Pancreas (tissue), 10 donors: ENCODE data around the gene ME1. TPM values are rescaled to one million over a fixed set of nuclear protein-coding genes. Genes with fewer than 3 reads are reported as not detected.

Source experiments
- ATAC-seq, 4 donors: fragments of 200-7000 bp; cut with Tn5 transposase; one replicate each; pipeline versions ENCODE4 v1.8.0 to v1.9.1; 2020; ENCODE audit warnings: mild to moderate bottlenecking in 4 of 4, moderate library complexity in 4 of 4
- DNase-seq, 6 donors: peaks; one replicate each; pipeline ENCODE4 v3.0.0-alpha.2; 2020
- FAIRE-seq: peaks from 2 replicates; lab custom pipeline; 2012; peaks lifted over from hg19 to GRCh38; lab: Jason Lieb, UNC
- H3K27ac ChIP-seq, 4 donors: fragments of 200-600 bp; sonication (generic); 1 replicate in 3 of 4; 2 replicates in 1 of 4; pipeline versions ENCODE4 v1.5.0 to v1.8.0; 2020
- H3K27me3 ChIP-seq, 4 donors: fragments of 200-600 bp; one replicate each; pipeline ENCODE4 v1.8.0; 2021
- H3K36me3 ChIP-seq, 3 donors: fragments of 200-600 bp; sonication (generic) in 1 of 3; one replicate each; pipeline versions ENCODE4 v1.5.0 to v1.8.0; 2020 to 2021
- H3K4me1 ChIP-seq, 3 donors: fragments of 200-600 bp; one replicate each; pipeline ENCODE4 v1.8.0; 2021
- H3K4me3 ChIP-seq, 4 donors: fragments of 200-600 bp; sonication (generic) in 2 of 4; one replicate each; pipeline versions ENCODE4 v1.5.0 to v1.8.0; 2020 to 2021
- H3K9me3 ChIP-seq, 4 donors: fragments of 200-600 bp; one replicate each; pipeline ENCODE4 v1.8.0; 2021
- CTCF ChIP-seq, 4 donors: fragments of 200-600 bp; sonication (generic) in 3 of 4; IDR thresholded peaks; one replicate each; pipeline versions ENCODE4 v1.5.0 to v1.8.0; 2021; ENCODE audit warnings: antibody characterized with exemption in 4 of 4
- whole genome bisulfite sequencing, 2 donors: extraction: QIAGEN DNeasy Blood & Tissue Kit; methylation state at CpG; one replicate each; pipeline ENCODE4 v1.1.7; 2013; 5-methylcytosine and 5-hydroxymethylcytosine counted together
- intact Hi-C, 3 donors: fragments of 100-400 bp; cut with DNase I; formaldehyde crosslinking; loops; one replicate each; pipeline versions ENCODE4 v1.11.1 to v1.14.2; 2022
- polyA plus RNA-seq, 2 donors: library from polyadenylated mRNA; stranded (reverse); fragments of 200-250 nt; gene quantifications; one replicate each; pipeline ENCODE4 v1.2.3, GENCODE V29; 2013
- total RNA-seq, 6 donors: library from RNA; stranded (reverse); fragmentation: NEBNext Ultra II Directional in 4 of 6; extraction: Animal tissue kit (Norgen Biotek cat#: 25700) in 4 of 6; gene quantifications; one replicate each; pipeline versions ENCODE4 v1.2.1 to v1.2.4, GENCODE V29; 2021 to 2023
- donor health status: healthy with polysubstance abuse.
- donor health status: DM: no; HTN: no; CAD: no; lungs with moderate emphysema.
- donor health status: DM: no; HTN: no; CAD: no.
- donor health status: control.
- donor health status: control.
- donor health status: Bipolar disorder and iron deficiency.
- donor health status: DM: yes; HTN: yes; CAD: no.
- donor health status: DM: no; HTN: no; CAD: no.
- donor health status: DM: no; HTN: no; CAD: no.
- donor health status: DM: yes; HTN: yes; CAD: no.

The ME1 gene
- total and polyA plus RNA-seq, 8 donors, result 1.5 to 4.6 (median 3.1) TPM

GRCh38 chr6:83176246-83176645, 254.6 kb downstream of the ME1 start:
- no peak overlapping the region for H3K4me3 ChIP-seq
- TF ChIP-seq CTCF (IDR thresholded peaks at IDR 0.05), result no peak
- H3K9me3 ChIP-seq, result no peaks in the 10 kb centered on the region
- ATAC-seq (no peak), FAIRE-seq (no peak), DNase-seq (no peak)
- H3K27ac ChIP-seq, result no peak overlapping the region
- H3K4me1 ChIP-seq, result no peaks in the 10 kb centered on the region
- 92 to 94% methylated on average over 4 of the region's 4 CpGs for WGBS, 2 donors
- H3K27me3 ChIP-seq, result no peaks in the 10 kb centered on the region
- intact Hi-C loops, result no loop called here
- H3K36me3 ChIP-seq, result peaks cover 0 to 69% (median 43%) of the 10 kb centered on the region in 3 donors

- DNase-seq (no peak), FAIRE-seq (no peak), ATAC-seq (peak in 1 of 4 donors; percentile 27)
- no peak overlapping the region for H3K4me3 ChIP-seq
- no peaks in the 10 kb centered on the region for H3K27me3 ChIP-seq
- WGBS, 2 donors, result 61 to 66% methylated on average over 1 of the region's 1 CpG
- intact Hi-C loops, result no loop called here
- H3K27ac ChIP-seq, result no peak overlapping the region
- no peaks in the 10 kb centered on the region for H3K9me3 ChIP-seq
- no peak for TF ChIP-seq CTCF (IDR thresholded peaks at IDR 0.05)
- H3K36me3 ChIP-seq, result peaks cover 0 to 80% (median 62%) of the 10 kb centered on the region in 3 donors
- H3K4me1 ChIP-seq, result no peaks in the 10 kb centered on the region
Observed at GRCh38 chr6:83169511-83169910, 261.3 kb downstream of the ME1 start.

- DNase-seq (no peak), ATAC-seq (no peak), FAIRE-seq (no peak)
- H3K27ac ChIP-seq, result no peak overlapping the region
- H3K4me1 ChIP-seq, result no peaks in the 10 kb centered on the region
- H3K27me3 ChIP-seq, result no peaks in the 10 kb centered on the region
- intact Hi-C loops, result no loop called here
- no peaks in the 10 kb centered on the region for H3K9me3 ChIP-seq
- H3K4me3 ChIP-seq, result no peak overlapping the region
- peaks cover 0 to 77% (median 62%) of the 10 kb centered on the region in 3 donors for H3K36me3 ChIP-seq
- no peak for TF ChIP-seq CTCF (IDR thresholded peaks at IDR 0.05)
Observed at GRCh38 chr6:83169106-83169505, 261.7 kb downstream of the ME1 start.

GRCh38 chr6:83168556-83168955, 262.3 kb downstream of the ME1 start:
- Histone ChIP-seq H3K4me3 (no peak overlapping the region), H3K9me3 (no peaks in the 10 kb centered on the region), H3K27ac (no peak overlapping the region), H3K4me1 (no peaks in the 10 kb centered on the region), H3K27me3 (no peaks in the 10 kb centered on the region), H3K36me3 (peaks cover 0 to 72% (median 56%) of the 10 kb centered on the region in 3 donors)
- no peak for TF ChIP-seq CTCF (IDR thresholded peaks at IDR 0.05)
- ATAC-seq (no peak), FAIRE-seq (no peak), DNase-seq (no peak)
- intact Hi-C loops, result no loop called here
- WGBS, 2 donors, result 77 to 88% methylated on average over 1 of the region's 1 CpG

- Histone ChIP-seq H3K4me3 (no peak overlapping the region), H3K36me3 (peaks cover 0 to 64% (median 51%) of the 10 kb centered on the region in 3 donors), H3K9me3 (no peaks in the 10 kb centered on the region), H3K4me1 (no peaks in the 10 kb centered on the region), H3K27ac (no peak overlapping the region), H3K27me3 (no peaks in the 10 kb centered on the region)
- WGBS, 2 donors, result 94 to 95% methylated on average over 5 of the region's 5 CpGs
- no peak for TF ChIP-seq CTCF (IDR thresholded peaks at IDR 0.05)
- intact Hi-C loops, result no loop called here
- FAIRE-seq (no peak), ATAC-seq (no peak), DNase-seq (no peak)
Observed at GRCh38 chr6:83167726-83168278, 263.0 kb downstream of the ME1 start.

Other genes starting within 250 kb of the ME1 start
- 10 to 100 TPM; 46.7 to 67.6 (median 55.5) TPM for gene PGM3, start 237.8 kb downstream of the ME1 start, total RNA-seq
- 10 to 100 TPM; 14.2 to 21.5 TPM for gene PGM3, start 237.8 kb downstream of the ME1 start, polyA plus RNA-seq
- gene RWDD2A, start 237.7 kb downstream of the ME1 start, total RNA-seq, result 1 to 10 TPM; 3.3 to 5.6 (median 4.3) TPM
- 1 to 10 TPM; 6.2 to 6.8 TPM for gene RWDD2A, start 237.7 kb downstream of the ME1 start, polyA plus RNA-seq
- under 1 TPM; 0.12 to 0.46 (median 0.37) TPM for gene PRSS35, start 81.5 kb upstream of the ME1 start, total RNA-seq
- under 1 TPM; 0.30 to 0.31 TPM for gene PRSS35, start 81.5 kb upstream of the ME1 start, polyA plus RNA-seq